ENCODE results near the gene CDK19. TPM values are rescaled to one million over a fixed set of nuclear protein-coding genes. Genes with fewer than 3 reads are reported as not detected.

The CDK19 gene
- total RNA-seq, 1 donor from 2014 or later: 41.6 TPM

GRCh38 chr6:110655821-110656220 lies 159.4 kb downstream of the CDK19 start:
- Mint-ChIP-seq H3K9me3 (no peaks in the 10 kb centered on the region), H3K36me3 (peaks cover 6% of the 10 kb centered on the region), H3K4me3 (no peak overlapping the region), H3K27me3 (ENCODE audit: low read depth) (no peaks in the 10 kb centered on the region), H3K4me1 (peaks cover 15% of the 10 kb centered on the region), H3K27ac (no peak overlapping the region)
- DNase-seq (ENCODE audit: low spot score in 2 of 2, unreplicated experiment in 2 of 2): no peak
- no peak for TF ChIP-seq CTCF (IDR thresholded peaks at IDR 0.05; ENCODE audit: unreplicated experiment)

GRCh38 chr6:110654096-110654820 lies 161.0 kb downstream of the CDK19 start:
- H3K9me3 Mint-ChIP-seq: no peaks in the 10 kb centered on the region
- no peak for TF ChIP-seq CTCF (IDR thresholded peaks at IDR 0.05; ENCODE audit: unreplicated experiment)
- H3K4me1 Mint-ChIP-seq: peaks cover 7% of the 10 kb centered on the region
- H3K4me3 Mint-ChIP-seq: no peak overlapping the region
- H3K36me3 Mint-ChIP-seq: peaks cover 6% of the 10 kb centered on the region
- H3K27me3 Mint-ChIP-seq (ENCODE audit: low read depth): no peaks in the 10 kb centered on the region
- DNase-seq (ENCODE audit: low spot score in 2 of 2, unreplicated experiment in 2 of 2): no peak
- no peak overlapping the region for H3K27ac Mint-ChIP-seq

GRCh38 chr6:110653381-110653780 lies 161.9 kb downstream of the CDK19 start:
- peaks cover 3% of the 10 kb centered on the region for H3K4me1 Mint-ChIP-seq
- no peaks in the 10 kb centered on the region for H3K27me3 Mint-ChIP-seq (ENCODE audit: low read depth)
- TF ChIP-seq CTCF (IDR thresholded peaks at IDR 0.05; ENCODE audit: unreplicated experiment): no peak
- H3K4me3 Mint-ChIP-seq: no peak overlapping the region
- H3K36me3 Mint-ChIP-seq: peaks cover 9% of the 10 kb centered on the region
- DNase-seq (ENCODE audit: low spot score in 2 of 2, unreplicated experiment in 2 of 2): no peak
- H3K27ac Mint-ChIP-seq: no peak overlapping the region
- H3K9me3 Mint-ChIP-seq: no peaks in the 10 kb centered on the region

- H3K27me3 Mint-ChIP-seq (ENCODE audit: low read depth): no peaks in the 10 kb centered on the region
- H3K4me1 Mint-ChIP-seq: no peaks in the 10 kb centered on the region
- no peak for TF ChIP-seq CTCF (IDR thresholded peaks at IDR 0.05; ENCODE audit: unreplicated experiment)
Observed at GRCh38 chr6:110652520-110652919, 162.7 kb downstream of the CDK19 start.

GRCh38 chr6:110650755-110651154 lies 164.5 kb downstream of the CDK19 start:
- Mint-ChIP-seq H3K36me3 (peaks cover 14% of the 10 kb centered on the region), H3K4me1 (no peaks in the 10 kb centered on the region), H3K27ac (no peak overlapping the region), H3K9me3 (no peaks in the 10 kb centered on the region), H3K4me3 (no peak overlapping the region), H3K27me3 (ENCODE audit: low read depth) (no peaks in the 10 kb centered on the region)
- no peak for DNase-seq (ENCODE audit: low spot score in 2 of 2, unreplicated experiment in 2 of 2)
- no peak for TF ChIP-seq CTCF (IDR thresholded peaks at IDR 0.05; ENCODE audit: unreplicated experiment)

More at GRCh38 chr6:110652520-110652919, 162.7 kb downstream of the CDK19 start:
- Mint-ChIP-seq H3K9me3 (no peaks in the 10 kb centered on the region), H3K36me3 (peaks cover 9% of the 10 kb centered on the region), H3K27ac (no peak overlapping the region), H3K4me3 (no peak overlapping the region)
- DNase-seq (ENCODE audit: low spot score in 2 of 2, unreplicated experiment in 2 of 2): no peak

All from mesothelial cell of epicardium (in vitro differentiated cells).